ENCODE measurements around the gene STEAP1B.

DNA sequence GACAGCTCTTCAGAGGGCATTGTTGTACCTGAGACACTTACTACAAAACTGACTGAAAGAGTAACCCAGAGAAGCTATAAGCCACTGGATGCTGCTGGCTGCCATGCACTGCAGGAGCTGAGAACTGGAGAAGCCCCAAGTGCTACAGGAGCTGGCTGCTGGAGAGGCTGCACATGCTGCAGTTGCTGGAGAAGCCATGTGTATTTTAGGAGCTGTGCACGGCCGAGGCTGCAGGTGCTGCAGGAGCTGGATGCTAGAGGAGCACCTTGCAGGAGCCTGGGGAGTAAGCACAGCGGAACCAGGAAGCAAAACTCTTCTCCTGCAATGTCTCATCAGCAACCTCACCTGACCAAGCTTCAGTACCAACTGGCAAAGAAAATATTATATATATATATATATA, 45.5 kb downstream of the STEAP1B start:
- TF ChIP-seq EZH2 (IDR thresholded peaks at IDR 0.05; ENCODE audit: borderline replicate concordance) (no peak), EZH2phosphoT487 (IDR thresholded peaks at IDR 0.05; ENCODE audit: low read depth, severe bottlenecking, unreplicated experiment) (no peak)
- TF ChIP-seq, protein P1, sequence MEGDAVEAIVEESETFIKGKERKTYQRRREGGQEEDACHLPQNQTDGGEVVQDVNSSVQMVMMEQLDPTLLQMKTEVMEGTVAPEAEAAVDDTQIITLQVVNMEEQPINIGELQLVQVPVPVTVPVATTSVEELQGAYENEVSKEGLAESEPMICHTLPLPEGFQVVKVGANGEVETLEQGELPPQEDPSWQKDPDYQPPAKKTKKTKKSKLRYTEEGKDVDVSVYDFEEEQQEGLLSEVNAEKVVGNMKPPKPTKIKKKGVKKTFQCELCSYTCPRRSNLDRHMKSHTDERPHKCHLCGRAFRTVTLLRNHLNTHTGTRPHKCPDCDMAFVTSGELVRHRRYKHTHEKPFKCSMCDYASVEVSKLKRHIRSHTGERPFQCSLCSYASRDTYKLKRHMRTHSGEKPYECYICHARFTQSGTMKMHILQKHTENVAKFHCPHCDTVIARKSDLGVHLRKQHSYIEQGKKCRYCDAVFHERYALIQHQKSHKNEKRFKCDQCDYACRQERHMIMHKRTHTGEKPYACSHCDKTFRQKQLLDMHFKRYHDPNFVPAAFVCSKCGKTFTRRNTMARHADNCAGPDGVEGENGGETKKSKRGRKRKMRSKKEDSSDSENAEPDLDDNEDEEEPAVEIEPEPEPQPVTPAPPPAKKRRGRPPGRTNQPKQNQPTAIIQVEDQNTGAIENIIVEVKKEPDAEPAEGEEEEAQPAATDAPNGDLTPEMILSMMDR (IDR thresholded peaks at IDR 0.05; ENCODE audit: poor library complexity): no peak

Data from hepatocyte (in vitro differentiated cells).